RWPE2 (cell line): Measurements from ENCODE around the gene LAMA2.

Experiments used
- ATAC-seq: fragments of 200-7000 bp; cut with Tn5 transposase; 3 replicates; pipeline ENCODE4 v1.9.1; 2021; ENCODE audit warnings: low read depth
- DNase-seq: peaks from one replicate; pipeline ENCODE4 v3.0.0-alpha.2; 2020; ENCODE audit warnings: low spot score
- H3K27ac ChIP-seq: fragments of 450-650 bp; 2 replicates; pipeline ENCODE4 v1.5.1; 2017; ENCODE audit warnings: mild to moderate bottlenecking; ENCODE audit not compliant: poor library complexity, severe bottlenecking
- H3K27me3 ChIP-seq: fragments of 250-450 bp; sonication (Bioruptor Pico); 2 replicates; pipeline ENCODE4 v1.5.1; 2021; ENCODE audit warnings: mild to moderate bottlenecking, moderate library complexity; ENCODE audit not compliant: insufficient read depth, poor library complexity, severe bottlenecking
- H3K36me3 ChIP-seq: fragments of 250-450 bp; sonication (Bioruptor Pico); 2 replicates; pipeline ENCODE4 v1.5.1; 2020; ENCODE audit warnings: low read depth, mild to moderate bottlenecking, moderate library complexity
- H3K4me1 ChIP-seq: fragments of 250-450 bp; sonication (Bioruptor Pico); 2 replicates; pipeline ENCODE4 v1.5.1; 2021; ENCODE audit warnings: mild to moderate bottlenecking, moderate library complexity; ENCODE audit not compliant: insufficient read depth, poor library complexity, severe bottlenecking
- H3K4me3 ChIP-seq: fragments of 250-450 bp; sonication (Bioruptor Pico); 2 replicates; pipeline ENCODE4 v1.5.1; 2021; ENCODE audit warnings: mild to moderate bottlenecking, moderate library complexity; ENCODE audit not compliant: severe bottlenecking
- H3K9me3 ChIP-seq: fragments of 250-450 bp; sonication (Bioruptor Pico); 2 replicates; pipeline ENCODE4 v1.5.1; 2021; ENCODE audit warnings: mild to moderate bottlenecking, moderate library complexity; ENCODE audit not compliant: severe bottlenecking
- CTCF ChIP-seq: fragments of 450-650 bp; IDR thresholded peaks from one replicate; pipeline ENCODE4 v1.5.1; 2017; ENCODE audit warnings: mild to moderate bottlenecking, moderate library complexity; ENCODE audit not compliant: poor library complexity, severe bottlenecking

LAMA2 gene

GRCh38 chr6:129195161-129195560 lies 312.2 kb downstream of the LAMA2 start:
- Histone ChIP-seq H3K9me3 (no peaks in the 10 kb centered on the region), H3K36me3 (no peaks in the 10 kb centered on the region), H3K4me3 (no peak overlapping the region), H3K4me1 (no peaks in the 10 kb centered on the region), H3K27ac (no peak overlapping the region), H3K27me3 (no peaks in the 10 kb centered on the region)
- DNase-seq (no peak), ATAC-seq (no peak)
- TF ChIP-seq CTCF: no peak

GRCh38 chr6:129195643-129196042 lies 312.7 kb downstream of the LAMA2 start:
- no peak for DNase-seq
- ATAC-seq: no peak

GRCh38 chr6:129197154-129197553 lies 314.2 kb downstream of the LAMA2 start:
- ATAC-seq: no peak
- TF ChIP-seq CTCF: no peak
- Histone ChIP-seq H3K27ac (no peak overlapping the region), H3K36me3 (no peaks in the 10 kb centered on the region), H3K4me1 (no peaks in the 10 kb centered on the region), H3K9me3 (no peaks in the 10 kb centered on the region), H3K27me3 (no peaks in the 10 kb centered on the region), H3K4me3 (no peak overlapping the region)
- no peak for DNase-seq

More at GRCh38 chr6:129195643-129196042, 312.7 kb downstream of the LAMA2 start:
- Histone ChIP-seq H3K4me1 (no peaks in the 10 kb centered on the region), H3K4me3 (no peak overlapping the region), H3K9me3 (no peaks in the 10 kb centered on the region), H3K36me3 (no peaks in the 10 kb centered on the region), H3K27me3 (no peaks in the 10 kb centered on the region), H3K27ac (no peak overlapping the region)
- no peak for TF ChIP-seq CTCF

- H3K9me3 ChIP-seq: no peaks in the 10 kb centered on the region
- no peak overlapping the region for H3K27ac ChIP-seq
- H3K36me3 ChIP-seq: no peaks in the 10 kb centered on the region
- H3K4me3 ChIP-seq: no peak overlapping the region
- no peak for ATAC-seq
- no peak for DNase-seq
- no peak for TF ChIP-seq CTCF
- H3K27me3 ChIP-seq: no peaks in the 10 kb centered on the region
- no peaks in the 10 kb centered on the region for H3K4me1 ChIP-seq
Measured at GRCh38 chr6:129200151-129200550, 317.2 kb downstream of the LAMA2 start.

GRCh38 chr6:129203190-129203900 lies 320.4 kb downstream of the LAMA2 start:
- DNase-seq (no peak), ATAC-seq (no peak; the same call in 2 of the 3 replicates)
- no peaks in the 10 kb centered on the region for H3K9me3 ChIP-seq
- H3K36me3 ChIP-seq: no peaks in the 10 kb centered on the region
- TF ChIP-seq CTCF: no peak
- H3K4me1 ChIP-seq: no peaks in the 10 kb centered on the region
- no peaks in the 10 kb centered on the region for H3K27me3 ChIP-seq
- no peak overlapping the region for H3K27ac ChIP-seq
- no peak overlapping the region for H3K4me3 ChIP-seq
